ENCODE data around the gene HOXC10.

GRCh38 chr12:53991077-53991460 lies 6.1 kb downstream of the HOXC10 start:
- TF ChIP-seq CTCF (IDR thresholded peaks at IDR 0.05; ENCODE audit: insufficient read depth, low read depth, low read length) (no peak), EZH2 (IDR thresholded peaks at IDR 0.05; ENCODE audit: insufficient read depth, low read length) (no peak)

Data from astrocyte (in vitro differentiated cells and primary cell).